GM13976 (cell line): ENCODE results near the gene NANOS2.

ENCODE experiments used
- DNase-seq: peaks from one replicate; pipeline ENCODE4 v3.0.0; 2012; ENCODE audit warnings: low spot score
- CTCF ChIP-seq: IDR thresholded peaks from 2 replicates; pipeline ENCODE4 v1.5.1; 2012; ENCODE audit warnings: borderline replicate concordance, mild to moderate bottlenecking; ENCODE audit not compliant: insufficient read depth; ENCODE audit errors: extremely low read depth, missing control alignments, control extremely low read depth
- in situ Hi-C: fragments of 300-500 bp; cut with MboI; formaldehyde crosslinking; loops from one replicate; pipeline ENCODE4 v1.12.0; 2022; ENCODE audit warnings: low sequenced_read_pairs, mixed read lengths, inconsistent platforms; ENCODE audit not compliant: unreplicated experiment

NANOS2 gene

DNA sequence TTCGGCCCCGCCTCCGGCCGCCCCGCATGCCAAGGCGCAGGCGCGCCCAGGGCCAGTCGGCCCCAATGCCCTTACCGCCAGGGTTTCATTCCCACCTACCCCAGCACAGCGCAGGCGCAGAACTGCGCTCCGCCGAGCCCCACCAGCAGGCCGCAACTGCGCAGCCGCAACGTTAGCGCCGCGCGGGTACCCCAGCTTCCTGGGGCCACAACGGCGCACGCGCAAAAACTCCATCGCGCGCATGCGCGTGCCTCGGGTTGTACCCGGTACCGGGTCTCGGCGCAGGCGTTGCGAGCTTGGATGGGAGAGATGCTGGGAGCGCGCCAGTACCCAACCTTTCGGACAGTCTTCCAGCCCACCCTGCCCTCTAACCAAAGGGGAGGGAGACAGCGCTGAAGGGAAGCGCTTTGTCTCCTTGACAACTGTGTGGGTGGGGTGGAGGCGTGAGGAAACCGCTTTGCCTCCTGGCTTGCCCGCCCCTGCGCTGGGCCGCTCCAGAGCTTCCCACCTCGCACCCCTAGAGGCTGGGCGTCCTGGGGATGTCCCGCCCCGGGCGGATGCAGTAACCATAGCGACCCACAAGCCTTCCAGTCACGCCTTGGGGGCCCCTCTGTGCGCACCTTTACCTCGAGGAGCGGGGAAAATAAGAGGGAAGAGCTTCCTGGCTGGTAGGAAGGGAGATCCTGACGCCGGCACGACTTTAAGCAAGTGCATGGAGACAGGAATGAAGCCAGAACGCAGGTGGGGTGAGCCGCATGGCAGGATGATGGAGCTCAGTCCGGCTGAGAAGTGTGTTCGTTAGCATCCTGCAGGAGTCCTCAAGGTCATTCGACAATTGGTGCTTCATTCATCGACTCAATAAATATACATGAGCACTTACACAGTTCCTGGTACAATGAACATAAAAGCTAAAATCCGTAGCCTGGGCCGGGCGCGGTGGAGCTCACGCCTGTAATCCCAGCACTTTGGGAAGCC is 11.6 kb downstream of the NANOS2 start:
- TF ChIP-seq CTCF = no peak
- in situ Hi-C loops = no loop called here
- peak; percentile 100 for DNase-seq

DNA sequence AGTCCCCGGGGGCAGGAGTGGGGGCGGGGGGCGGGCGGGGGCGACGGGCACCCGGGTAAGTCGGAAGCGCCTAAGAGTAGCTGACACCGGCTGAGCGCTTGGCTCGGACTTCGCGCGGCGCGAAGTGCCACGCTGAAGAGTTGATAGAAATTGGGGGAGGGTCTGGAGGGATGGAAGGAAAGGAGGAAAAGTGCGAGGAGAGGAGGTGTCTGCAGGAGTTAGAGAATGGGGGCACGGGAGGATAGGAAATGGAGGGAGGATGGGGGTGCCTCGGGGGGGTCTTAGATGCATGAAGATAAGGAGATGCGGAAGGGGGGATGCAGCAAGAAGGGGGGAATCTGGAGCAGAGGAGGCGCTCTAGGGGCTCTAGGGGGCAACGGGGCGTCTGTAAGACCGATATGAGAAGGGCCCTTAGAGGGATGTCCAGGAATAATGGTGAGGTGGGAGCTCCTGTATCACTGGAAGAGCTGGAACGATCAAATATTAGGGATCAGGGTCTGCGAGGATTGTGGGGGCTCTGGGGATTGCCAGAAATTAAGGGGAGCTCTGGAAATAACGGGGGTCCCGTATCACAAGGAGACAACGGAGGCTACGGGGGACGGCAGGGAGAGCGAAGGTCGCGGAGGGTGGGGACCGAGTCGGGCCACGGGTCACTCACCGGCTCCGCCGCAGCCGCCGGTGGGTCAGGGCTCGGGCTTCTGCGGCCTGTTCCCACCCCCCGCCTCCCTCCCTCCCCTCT is 12.5 kb downstream of the NANOS2 start, which contains the start of gene MYPOP:
MYPOP (minus strand) TSS at position 702 of the 739 bp plus-strand sequence. CDS start 840 bp downstream, outside the sequence.
- in situ Hi-C loops = no loop called here
- DNase-seq = peak; percentile 50
- no peak for TF ChIP-seq CTCF

- in situ Hi-C loops = no loop called here
- peak; percentile 50 for DNase-seq
- TF ChIP-seq CTCF = no peak
Observed at GRCh38 chr19:45901432-45901911, 13.1 kb downstream of the NANOS2 start.

- in situ Hi-C loops = no loop called here
- no peak for TF ChIP-seq CTCF
- no peak for DNase-seq
Observed at GRCh38 chr19:45900738-45901431, 13.7 kb downstream of the NANOS2 start.

- in situ Hi-C loops = no loop called here
- DNase-seq = no peak
- TF ChIP-seq CTCF = no peak
Observed at GRCh38 chr19:45899919-45900589, 14.5 kb downstream of the NANOS2 start.
